DMS153 treated with DMSO at 0.1 percent for 48 hours (cell line): ENCODE results near the gene CAMK2D.

Experiments used
- DNase-seq: peaks from one replicate; lab custom pipeline; 2025; ENCODE audit not compliant: unreplicated experiment; lab: John Stamatoyannopoulos, UW

Gene CAMK2D

GRCh38 chr4:113450295-113451080 lies 311.1 kb downstream of the CAMK2D start:
- DNase-seq: no peak

- DNase-seq: no peak
These were observed 312.0 kb downstream of the CAMK2D start for GRCh38 chr4:113449410-113449974.

GRCh38 chr4:113447769-113448168 lies 313.8 kb downstream of the CAMK2D start:
- DNase-seq: no peak

- DNase-seq: no peak
These were observed 314.5 kb downstream of the CAMK2D start for GRCh38 chr4:113447061-113447460.

GRCh38 chr4:113446019-113446418 lies 315.5 kb downstream of the CAMK2D start:
- no peak for DNase-seq

- no peak for DNase-seq
These were observed 316.3 kb downstream of the CAMK2D start for GRCh38 chr4:113445286-113445685.

GRCh38 chr4:113444386-113444785 lies 317.2 kb downstream of the CAMK2D start:
- no peak for DNase-seq

- DNase-seq: no peak
These were observed 318.7 kb downstream of the CAMK2D start for GRCh38 chr4:113442826-113443225.

GRCh38 chr4:113440371-113440770 lies 321.2 kb downstream of the CAMK2D start:
- no peak for DNase-seq

- no peak for DNase-seq
These were observed 322.9 kb downstream of the CAMK2D start for GRCh38 chr4:113438596-113438995.

- DNase-seq: no peak
These were observed 324.4 kb downstream of the CAMK2D start for GRCh38 chr4:113437129-113437528.

GRCh38 chr4:113436360-113436759 lies 325.2 kb downstream of the CAMK2D start:
- peak; percentile 46 for DNase-seq

GRCh38 chr4:113435893-113436292 lies 325.6 kb downstream of the CAMK2D start:
- DNase-seq: peak; percentile 17

GRCh38 chr4:113434247-113434587 lies 327.3 kb downstream of the CAMK2D start:
- no peak for DNase-seq

GRCh38 chr4:113433536-113434246 lies 327.8 kb downstream of the CAMK2D start:
- DNase-seq: no peak

GRCh38 chr4:113433116-113433515 lies 328.4 kb downstream of the CAMK2D start:
- no peak for DNase-seq

- DNase-seq: no peak
These were observed 337.9 kb downstream of the CAMK2D start for GRCh38 chr4:113423631-113424030.

GRCh38 chr4:113420938-113421337 lies 340.6 kb downstream of the CAMK2D start:
- no peak for DNase-seq

- DNase-seq: no peak
These were observed 341.9 kb downstream of the CAMK2D start for GRCh38 chr4:113419631-113420030.

GRCh38 chr4:113411496-113411938 lies 350.0 kb downstream of the CAMK2D start:
- DNase-seq: no peak

GRCh38 chr4:113410686-113411085 lies 350.9 kb downstream of the CAMK2D start:
- DNase-seq: no peak

- no peak for DNase-seq
These were observed 352.4 kb downstream of the CAMK2D start for GRCh38 chr4:113409181-113409580.
